K562 (cell line): ENCODE measurements around the gene SNX14. TPM values are rescaled to one million over a fixed set of nuclear protein-coding genes. Genes with fewer than 3 reads are reported as not detected.

Source experiments
- ARID3B ChIP-seq: fragments of 250-450 bp; sonication (Bioruptor Pico); IDR thresholded peaks from 2 replicates; pipeline ENCODE4 v1.4.0; 2020; ENCODE audit warnings: borderline replicate concordance
- BRCA1 ChIP-seq, 2 experiments: fragments of 450-650 bp in 1 of 2; sonication (generic) in 1 of 2; formaldehyde crosslinking in 1 of 2; IDR thresholded peaks; 2 replicates each; pipeline versions ENCODE4 v1.5.0 to v1.6.1; 2017 to 2020; ENCODE audit warnings: mild to moderate bottlenecking in 1 of 2, missing genetic modification reagents in 1 of 2
- DMBX1 ChIP-seq: fragments of 250-450 bp; sonication (Bioruptor Pico); IDR thresholded peaks from 2 replicates; pipeline ENCODE4 v1.8.0; 2022; ENCODE audit warnings: inconsistent platforms, mild to moderate bottlenecking, moderate library complexity, borderline replicate concordance
- MIER1 ChIP-seq: fragments of 450-650 bp; IDR thresholded peaks from 2 replicates; pipeline ENCODE4 v1.6.1; 2016; ENCODE audit warnings: antibody characterized with exemption, mild to moderate bottlenecking, low read depth
- MYNN ChIP-seq, 2 experiments: sonication (generic); formaldehyde crosslinking in 1 of 2; IDR thresholded peaks; 2 replicates each; pipeline versions ENCODE4 v1.5.0 to v1.6.1; 2016 to 2020; ENCODE audit warnings: antibody characterized with exemption in 1 of 2, missing genetic modification reagents in 1 of 2
- PRDM10 ChIP-seq: fragments of 450-650 bp; IDR thresholded peaks from 2 replicates; pipeline ENCODE4 v1.6.1; 2018; ENCODE audit not compliant: partially characterized antibody
- SMAD4 ChIP-seq: fragments of 250-450 bp; sonication (Bioruptor Pico); conservative IDR thresholded peaks from 2 replicates; pipeline ENCODE4 v1.8.0; 2021; ENCODE audit warnings: inconsistent platforms, mild to moderate bottlenecking, moderate library complexity
- SPI1 ChIP-seq: IDR thresholded peaks from 2 replicates; pipeline ENCODE4 v1.6.1; 2011; ENCODE audit warnings: low read depth, low read length, control low read depth, borderline replicate concordance
- TAF1 ChIP-seq: IDR thresholded peaks from 2 replicates; pipeline ENCODE4 v1.6.1; 2011; ENCODE audit warnings: mild to moderate bottlenecking, low read length, moderate library complexity; ENCODE audit not compliant: insufficient read depth, control insufficient read depth, severe bottlenecking; ENCODE audit errors: extremely low read depth
- ZBTB26 ChIP-seq: fragments of 450-650 bp; formaldehyde crosslinking; IDR thresholded peaks from 2 replicates; pipeline ENCODE4 v1.4.0; 2022; ENCODE audit warnings: missing genetic modification characterization
- ZNF239 ChIP-seq: fragments of 250-450 bp; sonication (Bioruptor Pico); IDR thresholded peaks from 2 replicates; pipeline ENCODE4 v1.4.0; 2020; ENCODE audit warnings: mild to moderate bottlenecking
- polyA plus RNA-seq, 8 experiments: library from polyadenylated mRNA; depleted of rRNA in 4 of 8; stranded (reverse) in 5 of 8; unstranded in 3 of 8; fragments of >200 nt; fragmentation: Nextera tagmentation in 2 of 8; fragmentation: Illumina TruSeq in 1 of 8; extraction: Ambion mirVana in 2 of 8; extraction: Trizol in 1 of 8; gene quantifications; 2 replicates each; pipeline versions ENCODE4 v1.2.1 to v1.2.3, GENCODE V29; 2011 to 2014; ENCODE audit warnings: inconsistent platforms in 1 of 8, missing spikeins in 1 of 8
- total RNA-seq, 7 experiments: library from RNA; depleted of rRNA in 6 of 7; stranded (reverse); fragments of >200 nt in 6 of 7; fragmentation: Illumina TruSeq in 2 of 7; extraction: Trizol in 2 of 7; gene quantifications; 2 replicates each; pipeline versions ENCODE4 v1.2.1 to v1.2.3, GENCODE V29; 2011 to 2021; ENCODE audit warnings: low replicate concordance in 1 of 7

SNX14 gene
- total and polyA plus RNA-seq, 9 of the 15 experiments (the other 6 are each of a cell fraction or from before 2014, with no cell fraction given): 46.5 to 140 (median 71.2) TPM

GRCh38 chr6:85463621-85464259 is 129.9 kb downstream of the SNX14 start (continued):
- TF ChIP-seq PRDM10 (no peak), BRCA1 (IDR thresholded peaks at IDR 0.05) (no peak), BRCA1 (CRISPR knock-in tag; IDR thresholded peaks at IDR 0.05) (no peak), ARID3B (CRISPR knock-in tag) (no peak), DMBX1 (CRISPR knock-in tag) (no peak), TAF1 (no peak), ZBTB26 (CRISPR knock-in tag) (no peak), ZNF239 (no peak), MIER1 (no peak), SPI1 (no peak), MYNN (IDR thresholded peaks at IDR 0.05) (no peak), MYNN (CRISPR knock-in tag; IDR thresholded peaks at IDR 0.05) (no peak), SMAD4 (CRISPR knock-in tag) (no peak)
- TF ChIP-seq, all 486 proteins: peak for 0
